PC-9 (cell line): Measurements from ENCODE around the gene REV3L.

Source experiments
- CTCF ChIP-seq: fragments of 200-600 bp; sonication (generic); conservative IDR thresholded peaks from 2 replicates; pipeline ENCODE4 v1.6.1; 2017; ENCODE audit warnings: mixed run types, antibody characterized with exemption, mild to moderate bottlenecking, moderate library complexity
- EZH2 ChIP-seq: fragments of 200-600 bp; sonication (generic); IDR thresholded peaks from 2 replicates; pipeline ENCODE4 v1.8.0; 2017; ENCODE audit warnings: antibody characterized with exemption, low read depth

GRCh38 chr6:111494951-111495635 lies 12.1 kb upstream of the REV3L start:
- TF ChIP-seq CTCF: no peak
- no peak for TF ChIP-seq EZH2
